Measurements from ENCODE around the gene UAP1L1.
A peak's percentile ranks its signal among the peaks of the same experiment; 100 is the strongest.

UAP1L1 gene

DNA sequence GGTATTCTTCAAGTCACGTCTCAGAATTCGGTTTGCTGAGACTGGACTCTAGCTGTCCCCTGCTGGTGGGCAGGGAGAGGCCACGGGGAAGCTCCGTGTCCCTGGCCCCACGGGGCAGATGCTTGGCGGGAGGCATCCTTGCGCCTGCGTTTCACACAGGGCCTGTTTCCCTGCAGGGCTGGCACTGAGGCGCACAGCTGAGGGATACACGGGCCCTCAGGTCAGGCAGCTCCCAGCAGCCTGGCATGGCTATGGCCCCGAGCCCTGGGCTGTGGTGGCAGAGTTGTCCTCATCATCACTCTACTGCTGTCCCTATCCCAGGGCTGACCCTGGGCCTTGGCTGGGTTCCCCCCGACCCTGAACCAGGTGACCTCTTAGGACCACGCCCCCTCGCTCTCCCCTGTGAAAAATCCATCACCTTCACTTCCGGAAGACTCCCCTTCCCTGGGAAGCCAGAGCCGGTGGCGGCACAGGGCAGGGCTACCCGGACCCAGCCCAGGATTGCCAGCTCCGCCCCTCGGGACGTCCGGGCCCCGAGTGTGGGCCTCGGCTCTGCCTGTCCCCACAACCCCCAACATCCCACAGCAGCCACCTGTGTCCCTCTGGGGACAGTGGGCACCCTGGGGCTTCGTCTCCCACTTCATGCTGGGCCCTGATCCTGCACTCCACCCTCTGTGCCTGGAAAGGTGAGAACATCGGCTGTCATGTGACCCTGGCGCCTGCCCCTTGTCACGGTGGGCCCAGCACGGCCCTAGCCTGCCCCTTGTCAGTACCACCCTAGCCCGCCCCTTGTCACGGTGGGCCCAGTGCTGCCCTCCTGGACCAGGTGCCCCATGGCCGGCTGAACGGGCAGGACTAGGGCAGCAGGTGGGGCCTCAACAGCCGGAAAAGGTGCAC, 32.2 kb downstream of the UAP1L1 start:
- no peak overlapping the region for H3K27ac ChIP-seq (ENCODE audit: extremely low read depth, low read depth, low read length)
- H3K9me3 ChIP-seq (ENCODE audit: control insufficient read depth, insufficient read depth, low read depth, low read length): no peaks in the 10 kb centered on the region
- POLR2A ChIA-PET: interaction anchor here (1.0 kb wide), 1 partner anchor 114 kb away, joined by 3 read pairs; no protein-coding TSS in a partner anchor
- no peak overlapping the region for H3K4me3 ChIP-seq (ENCODE audit: low read depth, low read length)
- H3K36me3 ChIP-seq (ENCODE audit: control insufficient read depth in 2 of 2, insufficient read depth in 1 of 2, low read length in 2 of 2): peaks cover 0 to 52% of the 10 kb centered on the region in 2 experiments; a peak in 1 of 3 replicates
- CTCF ChIA-PET: interaction anchor here (0.9 to 1.2 kb wide), 4 partner anchors 7 to 81 kb away, joined by 3 to 5 read pairs (median 3); partner anchors contain the start of gene NPDC1
- no peaks in the 10 kb centered on the region for H3K4me1 ChIP-seq (ENCODE audit: control insufficient read depth, insufficient read depth, low read length)
- TF ChIP-seq, protein P1, sequence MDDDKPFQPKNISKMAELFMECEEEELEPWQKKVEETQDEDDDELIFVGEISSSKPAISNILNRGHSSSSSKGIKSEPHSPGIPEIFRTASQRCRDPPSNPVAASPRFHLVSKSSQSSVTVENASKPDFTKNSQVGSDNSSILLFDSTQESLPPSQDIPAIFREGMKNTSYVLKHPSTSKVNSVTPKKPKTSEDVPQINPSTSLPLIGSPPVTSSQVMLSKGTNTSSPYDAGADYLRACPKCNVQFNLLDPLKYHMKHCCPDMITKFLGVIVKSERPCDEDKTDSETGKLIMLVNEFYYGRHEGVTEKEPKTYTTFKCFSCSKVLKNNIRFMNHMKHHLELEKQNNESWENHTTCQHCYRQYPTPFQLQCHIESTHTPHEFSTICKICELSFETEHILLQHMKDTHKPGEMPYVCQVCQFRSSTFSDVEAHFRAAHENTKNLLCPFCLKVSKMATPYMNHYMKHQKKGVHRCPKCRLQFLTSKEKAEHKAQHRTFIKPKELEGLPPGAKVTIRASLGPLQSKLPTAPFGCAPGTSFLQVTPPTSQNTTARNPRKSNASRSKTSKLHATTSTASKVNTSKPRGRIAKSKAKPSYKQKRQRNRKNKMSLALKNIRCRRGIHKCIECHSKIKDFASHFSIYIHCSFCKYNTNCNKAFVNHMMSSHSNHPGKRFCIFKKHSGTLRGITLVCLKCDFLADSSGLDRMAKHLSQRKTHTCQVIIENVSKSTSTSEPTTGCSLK (tag by site-specific recombination; IDR thresholded peaks at IDR 0.05): no peak
- 0 out of 2 replicates have a peak, but pooled peaks have one; percentile 43 for TF ChIP-seq KLF9 (tag by site-specific recombination; IDR thresholded peaks at IDR 0.05; ENCODE audit: low read depth)

DNA sequence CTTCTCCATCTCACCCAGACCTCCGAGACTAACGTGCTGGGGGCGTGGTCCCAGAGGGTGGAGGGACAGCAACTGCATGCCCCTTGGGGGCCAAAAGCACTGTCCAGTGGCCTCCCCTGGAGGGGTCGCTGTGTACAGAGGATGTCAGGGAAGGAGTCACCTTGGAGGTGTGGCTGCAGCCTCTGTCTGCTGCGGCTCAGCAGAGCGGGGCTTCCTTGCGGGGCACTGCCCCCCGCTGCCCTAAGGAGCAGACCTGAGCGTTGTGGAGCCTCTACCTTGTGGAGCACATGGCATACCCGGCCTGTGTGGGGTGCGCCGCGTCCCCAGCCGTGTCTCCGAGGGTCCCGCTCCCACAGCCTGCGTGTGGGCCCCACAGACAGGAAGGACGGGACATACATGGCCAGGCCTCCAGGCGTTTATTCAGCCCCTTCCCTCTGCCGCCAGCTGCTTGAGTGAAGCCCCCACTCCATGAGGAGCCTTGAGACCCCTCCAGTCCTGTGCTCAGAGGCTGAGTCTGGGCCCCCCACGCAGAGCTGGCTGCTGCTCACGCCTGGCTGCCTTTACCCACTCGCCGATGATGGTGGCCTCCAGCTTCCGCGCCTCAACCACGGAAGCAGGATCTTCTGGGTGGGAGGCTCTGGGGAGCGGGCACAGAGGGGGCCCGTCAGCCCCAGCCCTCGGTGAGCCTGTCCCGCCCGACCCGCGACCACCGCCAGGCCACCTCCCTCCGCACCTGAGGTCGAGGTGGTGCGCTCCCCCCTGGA, 33.0 kb downstream of the UAP1L1 start:
- Histone ChIP-seq H3K27ac (ENCODE audit: extremely low read depth, low read depth, low read length) (no peak overlapping the region), H3K4me3 (ENCODE audit: low read depth, low read length) (no peak overlapping the region), H3K36me3 (ENCODE audit: control insufficient read depth in 2 of 2, insufficient read depth in 1 of 2, low read length in 2 of 2) (peaks cover 0 to 45% of the 10 kb centered on the region in 2 experiments; a peak in 1 of 3 replicates), H3K4me1 (ENCODE audit: control insufficient read depth, insufficient read depth, low read length) (no peaks in the 10 kb centered on the region), H3K9me3 (ENCODE audit: control insufficient read depth, insufficient read depth, low read depth, low read length) (no peaks in the 10 kb centered on the region)
- ChIA-PET CTCF (no interaction called here), POLR2A (no interaction called here)
- TF ChIP-seq, protein P2, sequence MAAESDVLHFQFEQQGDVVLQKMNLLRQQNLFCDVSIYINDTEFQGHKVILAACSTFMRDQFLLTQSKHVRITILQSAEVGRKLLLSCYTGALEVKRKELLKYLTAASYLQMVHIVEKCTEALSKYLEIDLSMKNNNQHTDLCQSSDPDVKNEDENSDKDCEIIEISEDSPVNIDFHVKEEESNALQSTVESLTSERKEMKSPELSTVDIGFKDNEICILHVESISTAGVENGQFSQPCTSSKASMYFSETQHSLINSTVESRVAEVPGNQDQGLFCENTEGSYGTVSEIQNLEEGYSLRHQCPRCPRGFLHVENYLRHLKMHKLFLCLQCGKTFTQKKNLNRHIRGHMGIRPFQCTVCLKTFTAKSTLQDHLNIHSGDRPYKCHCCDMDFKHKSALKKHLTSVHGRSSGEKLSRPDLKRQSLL (tag by site-specific recombination; IDR thresholded peaks at IDR 0.05): no peak
- TF ChIP-seq YY1 (tag by site-specific recombination; IDR thresholded peaks at IDR 0.05) (no peak), ZNF660 (tag by site-specific recombination; IDR thresholded peaks at IDR 0.05) (no peak), ZNF621 (tag by site-specific recombination; IDR thresholded peaks at IDR 0.05) (no peak)
- TF ChIP-seq, protein P3, sequence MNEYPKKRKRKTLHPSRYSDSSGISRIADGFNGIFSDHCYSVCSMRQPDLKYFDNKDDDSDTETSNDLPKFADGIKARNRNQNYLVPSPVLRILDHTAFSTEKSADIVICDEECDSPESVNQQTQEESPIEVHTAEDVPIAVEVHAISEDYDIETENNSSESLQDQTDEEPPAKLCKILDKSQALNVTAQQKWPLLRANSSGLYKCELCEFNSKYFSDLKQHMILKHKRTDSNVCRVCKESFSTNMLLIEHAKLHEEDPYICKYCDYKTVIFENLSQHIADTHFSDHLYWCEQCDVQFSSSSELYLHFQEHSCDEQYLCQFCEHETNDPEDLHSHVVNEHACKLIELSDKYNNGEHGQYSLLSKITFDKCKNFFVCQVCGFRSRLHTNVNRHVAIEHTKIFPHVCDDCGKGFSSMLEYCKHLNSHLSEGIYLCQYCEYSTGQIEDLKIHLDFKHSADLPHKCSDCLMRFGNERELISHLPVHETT (tag by site-specific recombination; IDR thresholded peaks at IDR 0.05): no peak
- TF ChIP-seq, protein P4, sequence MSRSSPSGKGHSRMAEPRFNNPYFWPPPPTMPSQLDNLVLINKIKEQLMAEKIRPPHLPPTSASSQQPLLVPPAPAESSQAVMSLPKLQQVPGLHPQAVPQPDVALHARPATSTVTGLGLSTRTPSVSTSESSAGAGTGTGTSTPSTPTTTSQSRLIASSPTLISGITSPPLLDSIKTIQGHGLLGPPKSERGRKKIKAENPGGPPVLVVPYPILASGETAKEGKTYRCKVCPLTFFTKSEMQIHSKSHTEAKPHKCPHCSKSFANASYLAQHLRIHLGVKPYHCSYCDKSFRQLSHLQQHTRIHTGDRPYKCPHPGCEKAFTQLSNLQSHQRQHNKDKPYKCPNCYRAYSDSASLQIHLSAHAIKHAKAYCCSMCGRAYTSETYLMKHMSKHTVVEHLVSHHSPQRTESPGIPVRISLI (tag by site-specific recombination; IDR thresholded peaks at IDR 0.05): no peak
- TF ChIP-seq, protein P5, sequence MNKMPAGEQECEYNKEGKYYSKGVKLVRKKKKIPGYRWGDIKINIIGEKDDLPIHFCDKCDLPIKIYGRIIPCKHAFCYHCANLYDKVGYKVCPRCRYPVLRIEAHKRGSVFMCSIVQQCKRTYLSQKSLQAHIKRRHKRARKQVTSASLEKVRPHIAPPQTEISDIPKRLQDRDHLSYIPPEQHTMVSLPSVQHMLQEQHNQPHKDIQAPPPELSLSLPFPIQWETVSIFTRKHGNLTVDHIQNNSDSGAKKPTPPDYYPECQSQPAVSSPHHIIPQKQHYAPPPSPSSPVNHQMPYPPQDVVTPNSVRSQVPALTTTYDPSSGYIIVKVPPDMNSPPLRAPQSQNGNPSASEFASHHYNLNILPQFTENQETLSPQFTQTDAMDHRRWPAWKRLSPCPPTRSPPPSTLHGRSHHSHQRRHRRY (tag by site-specific recombination; IDR thresholded peaks at IDR 0.05): no peak
- TF ChIP-seq, protein P6, sequence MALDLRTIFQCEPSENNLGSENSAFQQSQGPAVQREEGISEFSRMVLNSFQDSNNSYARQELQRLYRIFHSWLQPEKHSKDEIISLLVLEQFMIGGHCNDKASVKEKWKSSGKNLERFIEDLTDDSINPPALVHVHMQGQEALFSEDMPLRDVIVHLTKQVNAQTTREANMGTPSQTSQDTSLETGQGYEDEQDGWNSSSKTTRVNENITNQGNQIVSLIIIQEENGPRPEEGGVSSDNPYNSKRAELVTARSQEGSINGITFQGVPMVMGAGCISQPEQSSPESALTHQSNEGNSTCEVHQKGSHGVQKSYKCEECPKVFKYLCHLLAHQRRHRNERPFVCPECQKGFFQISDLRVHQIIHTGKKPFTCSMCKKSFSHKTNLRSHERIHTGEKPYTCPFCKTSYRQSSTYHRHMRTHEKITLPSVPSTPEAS (tag by site-specific recombination; IDR thresholded peaks at IDR 0.05): no peak
- TF ChIP-seq, protein P7, sequence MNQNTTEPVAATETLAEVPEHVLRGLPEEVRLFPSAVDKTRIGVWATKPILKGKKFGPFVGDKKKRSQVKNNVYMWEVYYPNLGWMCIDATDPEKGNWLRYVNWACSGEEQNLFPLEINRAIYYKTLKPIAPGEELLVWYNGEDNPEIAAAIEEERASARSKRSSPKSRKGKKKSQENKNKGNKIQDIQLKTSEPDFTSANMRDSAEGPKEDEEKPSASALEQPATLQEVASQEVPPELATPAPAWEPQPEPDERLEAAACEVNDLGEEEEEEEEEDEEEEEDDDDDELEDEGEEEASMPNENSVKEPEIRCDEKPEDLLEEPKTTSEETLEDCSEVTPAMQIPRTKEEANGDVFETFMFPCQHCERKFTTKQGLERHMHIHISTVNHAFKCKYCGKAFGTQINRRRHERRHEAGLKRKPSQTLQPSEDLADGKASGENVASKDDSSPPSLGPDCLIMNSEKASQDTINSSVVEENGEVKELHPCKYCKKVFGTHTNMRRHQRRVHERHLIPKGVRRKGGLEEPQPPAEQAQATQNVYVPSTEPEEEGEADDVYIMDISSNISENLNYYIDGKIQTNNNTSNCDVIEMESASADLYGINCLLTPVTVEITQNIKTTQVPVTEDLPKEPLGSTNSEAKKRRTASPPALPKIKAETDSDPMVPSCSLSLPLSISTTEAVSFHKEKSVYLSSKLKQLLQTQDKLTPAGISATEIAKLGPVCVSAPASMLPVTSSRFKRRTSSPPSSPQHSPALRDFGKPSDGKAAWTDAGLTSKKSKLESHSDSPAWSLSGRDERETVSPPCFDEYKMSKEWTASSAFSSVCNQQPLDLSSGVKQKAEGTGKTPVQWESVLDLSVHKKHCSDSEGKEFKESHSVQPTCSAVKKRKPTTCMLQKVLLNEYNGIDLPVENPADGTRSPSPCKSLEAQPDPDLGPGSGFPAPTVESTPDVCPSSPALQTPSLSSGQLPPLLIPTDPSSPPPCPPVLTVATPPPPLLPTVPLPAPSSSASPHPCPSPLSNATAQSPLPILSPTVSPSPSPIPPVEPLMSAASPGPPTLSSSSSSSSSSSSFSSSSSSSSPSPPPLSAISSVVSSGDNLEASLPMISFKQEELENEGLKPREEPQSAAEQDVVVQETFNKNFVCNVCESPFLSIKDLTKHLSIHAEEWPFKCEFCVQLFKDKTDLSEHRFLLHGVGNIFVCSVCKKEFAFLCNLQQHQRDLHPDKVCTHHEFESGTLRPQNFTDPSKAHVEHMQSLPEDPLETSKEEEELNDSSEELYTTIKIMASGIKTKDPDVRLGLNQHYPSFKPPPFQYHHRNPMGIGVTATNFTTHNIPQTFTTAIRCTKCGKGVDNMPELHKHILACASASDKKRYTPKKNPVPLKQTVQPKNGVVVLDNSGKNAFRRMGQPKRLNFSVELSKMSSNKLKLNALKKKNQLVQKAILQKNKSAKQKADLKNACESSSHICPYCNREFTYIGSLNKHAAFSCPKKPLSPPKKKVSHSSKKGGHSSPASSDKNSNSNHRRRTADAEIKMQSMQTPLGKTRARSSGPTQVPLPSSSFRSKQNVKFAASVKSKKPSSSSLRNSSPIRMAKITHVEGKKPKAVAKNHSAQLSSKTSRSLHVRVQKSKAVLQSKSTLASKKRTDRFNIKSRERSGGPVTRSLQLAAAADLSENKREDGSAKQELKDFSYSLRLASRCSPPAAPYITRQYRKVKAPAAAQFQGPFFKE (tag by site-specific recombination; IDR thresholded peaks at IDR 0.05; ENCODE audit: borderline replicate concordance): no peak
